ENCODE results near the gene LRMDA. TPM values are rescaled to one million over a fixed set of nuclear protein-coding genes. Genes with fewer than 3 reads are reported as not detected.
A peak's percentile ranks its signal among the peaks of the same experiment; 100 is the strongest.

Gene LRMDA
- polyA plus RNA-seq, 3 donors: 39.8 to 59.6 (median 56.4) TPM

- peaks cover 27% of the 10 kb centered on the region for H4K20me1 ChIP-seq (ENCODE audit: insufficient read depth, low read length)
- H3K9me3 Mint-ChIP-seq: peaks cover 2 to 12% (median 5%) of the 10 kb centered on the region in 7 donors
These were observed 56.3 kb downstream of the LRMDA start for GRCh38 chr10:75487755-75488125.

GRCh38 chr10:75492173-75492925, 60.9 kb downstream of the LRMDA start:
- Mint-ChIP-seq H3K4me3 (no peak overlapping the region), H3K27me3 (ENCODE audit: low read depth in 3 of 3) (no peaks in the 10 kb centered on the region)

More at GRCh38 chr10:75487755-75488125, 56.3 kb downstream of the LRMDA start:
- peak overlapping the region in 1 of 7 donors; percentile 52 for H3K27ac Mint-ChIP-seq
- Histone ChIP-seq H3K9ac (ENCODE audit: insufficient read depth, low read length, poor library complexity, severe bottlenecking) (no peak overlapping the region), H3K4me2 (replicated peaks; ENCODE audit: extremely low read depth, low read length, poor library complexity, severe bottlenecking) (no peak overlapping the region), H3K79me2 (ENCODE audit: insufficient read depth, low read length) (peaks cover 83% of the 10 kb centered on the region), H3K27me3 (ENCODE audit: control insufficient read depth in 2 of 2, insufficient read depth in 2 of 2, low read length in 2 of 2) (no peaks in the 10 kb centered on the region), H3K4me1 (ENCODE audit: control insufficient read depth in 1 of 2, insufficient read depth in 2 of 2, low read length in 2 of 2) (peaks cover 10 to 16% of the 10 kb centered on the region in 2 donors), H3K9me3 (replicated peaks in 1 of 2; ENCODE audit: control insufficient read depth in 1 of 2, insufficient read depth in 1 of 2, low read length in 2 of 2) (peaks cover 7 to 8% of the 10 kb centered on the region in 2 donors), H2AFZ (ENCODE audit: insufficient read depth, low read depth, low read length, poor library complexity, severe bottlenecking) (no peak overlapping the region), H3K27ac (ENCODE audit: low read depth in 1 of 2, low read length in 2 of 2) (no peak overlapping the region), H3K36me3 (replicated peaks in 1 of 2; ENCODE audit: control insufficient read depth in 1 of 2, insufficient read depth in 2 of 2, low read length in 2 of 2) (no peaks in the 10 kb centered on the region), H3K4me3 (replicated peaks in 1 of 3; ENCODE audit: low read depth in 2 of 3, low read length in 3 of 3) (no peak overlapping the region)
- WGBS (ENCODE audit: insufficient coverage): 94% methylated on average over 2 of the region's 2 CpGs
- intact Hi-C loops (cut with micrococcal nuclease): no loop called here
- TF ChIP-seq, protein P1, sequence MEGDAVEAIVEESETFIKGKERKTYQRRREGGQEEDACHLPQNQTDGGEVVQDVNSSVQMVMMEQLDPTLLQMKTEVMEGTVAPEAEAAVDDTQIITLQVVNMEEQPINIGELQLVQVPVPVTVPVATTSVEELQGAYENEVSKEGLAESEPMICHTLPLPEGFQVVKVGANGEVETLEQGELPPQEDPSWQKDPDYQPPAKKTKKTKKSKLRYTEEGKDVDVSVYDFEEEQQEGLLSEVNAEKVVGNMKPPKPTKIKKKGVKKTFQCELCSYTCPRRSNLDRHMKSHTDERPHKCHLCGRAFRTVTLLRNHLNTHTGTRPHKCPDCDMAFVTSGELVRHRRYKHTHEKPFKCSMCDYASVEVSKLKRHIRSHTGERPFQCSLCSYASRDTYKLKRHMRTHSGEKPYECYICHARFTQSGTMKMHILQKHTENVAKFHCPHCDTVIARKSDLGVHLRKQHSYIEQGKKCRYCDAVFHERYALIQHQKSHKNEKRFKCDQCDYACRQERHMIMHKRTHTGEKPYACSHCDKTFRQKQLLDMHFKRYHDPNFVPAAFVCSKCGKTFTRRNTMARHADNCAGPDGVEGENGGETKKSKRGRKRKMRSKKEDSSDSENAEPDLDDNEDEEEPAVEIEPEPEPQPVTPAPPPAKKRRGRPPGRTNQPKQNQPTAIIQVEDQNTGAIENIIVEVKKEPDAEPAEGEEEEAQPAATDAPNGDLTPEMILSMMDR (IDR thresholded peaks at IDR 0.05): no peak
- H3K4me3 Mint-ChIP-seq: no peak overlapping the region
- no peak for DNase-seq
- H3K4me1 Mint-ChIP-seq: peaks cover 21% of the 10 kb centered on the region
- H3K27me3 Mint-ChIP-seq (ENCODE audit: low read depth in 3 of 3): no peaks in the 10 kb centered on the region
- peaks cover 6 to 29% of the 10 kb centered on the region in 2 donors for H3K36me3 Mint-ChIP-seq

More at GRCh38 chr10:75492173-75492925, 60.9 kb downstream of the LRMDA start:
- intact Hi-C loops (cut with micrococcal nuclease): no loop called here
- Histone ChIP-seq H3K9ac (ENCODE audit: insufficient read depth, low read length, poor library complexity, severe bottlenecking) (no peak overlapping the region), H3K27me3 (ENCODE audit: control insufficient read depth in 2 of 2, insufficient read depth in 2 of 2, low read length in 2 of 2) (no peaks in the 10 kb centered on the region), H4K20me1 (ENCODE audit: insufficient read depth, low read length) (peaks cover 48% of the 10 kb centered on the region), H3K9me3 (replicated peaks in 1 of 2; ENCODE audit: control insufficient read depth in 1 of 2, insufficient read depth in 1 of 2, low read length in 2 of 2) (no peaks in the 10 kb centered on the region), H3K4me3 (replicated peaks in 1 of 3; ENCODE audit: low read depth in 2 of 3, low read length in 3 of 3) (no peak overlapping the region), H3K4me2 (replicated peaks; ENCODE audit: extremely low read depth, low read length, poor library complexity, severe bottlenecking) (no peak overlapping the region), H3K79me2 (ENCODE audit: insufficient read depth, low read length) (peaks cover 87% of the 10 kb centered on the region), H3K4me1 (ENCODE audit: control insufficient read depth in 1 of 2, insufficient read depth in 2 of 2, low read length in 2 of 2) (peaks cover 19 to 32% of the 10 kb centered on the region in 2 donors), H3K36me3 (replicated peaks in 1 of 2; ENCODE audit: control insufficient read depth in 1 of 2, insufficient read depth in 2 of 2, low read length in 2 of 2) (no peaks in the 10 kb centered on the region), H3K27ac (ENCODE audit: low read depth in 1 of 2, low read length in 2 of 2) (peak overlapping the region in 1 of 2 donors; percentile 1), H2AFZ (ENCODE audit: insufficient read depth, low read depth, low read length, poor library complexity, severe bottlenecking) (no peak overlapping the region)
- TF ChIP-seq, protein P1 (IDR thresholded peaks at IDR 0.05): no peak
- peak; percentile 23 to 50 (median 35) for DNase-seq
- WGBS (ENCODE audit: insufficient coverage): 80% methylated on average over 1 of the region's 3 CpGs
- Mint-ChIP-seq H3K27ac (peak overlapping the region in 4 of 7 donors; percentile 11 to 47 (median 22)), H3K36me3 (peaks cover 2 to 24% of the 10 kb centered on the region in 2 donors), H3K4me1 (peaks cover 35% of the 10 kb centered on the region), H3K9me3 (no peaks in the 10 kb centered on the region)

Measured in CD14-positive monocyte (primary cell).